Islet precursor cell (in vitro differentiated cells): ENCODE measurements around the gene TMEM165.

ENCODE experiments used
- DNase-seq: peaks from one replicate; pipeline ENCODE4 v3.0.0-alpha.2; 2018

TMEM165 gene

DNA sequence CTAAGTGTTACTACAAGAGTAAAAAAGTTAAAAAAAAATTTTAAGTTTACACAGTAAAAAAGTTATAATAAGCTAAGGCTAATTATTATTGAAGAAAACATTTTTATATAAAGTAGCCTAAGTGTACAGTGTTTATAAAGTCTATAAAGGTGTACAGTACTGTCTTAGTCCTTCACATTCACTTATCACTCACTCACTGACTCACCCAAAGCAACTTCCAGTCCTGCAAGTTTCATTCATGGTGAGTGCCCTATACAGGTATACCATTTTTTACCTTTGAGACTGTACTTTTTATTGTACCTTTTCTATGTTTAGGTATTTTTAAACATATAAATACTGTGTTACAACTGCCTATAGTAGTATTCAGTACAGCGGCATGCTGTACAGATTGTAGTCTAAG is 74.2 kb downstream of the TMEM165 start:
- DNase-seq: no peak
